Central memory CD4-positive, alpha-beta T cell (primary cell): ENCODE results near the gene CCDC92.

ENCODE experiments used
- DNase-seq: peaks from one replicate; pipeline ENCODE4 v3.0.0; 2022

CCDC92 gene

GRCh38 chr12:124001343-124001742, 28.7 kb upstream of the CCDC92 start:
- DNase-seq: no peak

DNA sequence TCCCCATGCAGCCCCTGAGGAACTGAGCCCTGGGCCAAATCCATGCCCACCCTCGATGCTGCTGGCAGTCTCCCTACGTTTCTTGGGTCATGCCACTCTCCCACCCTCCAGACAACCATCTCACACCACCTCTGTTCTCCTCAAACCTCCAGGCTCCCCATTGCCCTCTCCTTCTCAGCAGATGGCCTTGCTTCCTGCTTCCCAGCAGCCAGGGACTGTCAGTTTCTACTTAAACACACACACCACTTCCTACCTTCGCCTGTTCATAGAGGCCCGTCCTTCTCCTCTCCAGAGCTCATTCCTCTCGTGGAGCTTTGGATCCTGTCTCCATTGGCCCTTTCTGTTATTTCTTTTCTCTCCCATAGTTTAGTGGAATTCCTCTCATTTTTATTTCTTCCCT, 27.5 kb upstream of the CCDC92 start:
- no peak for DNase-seq

- DNase-seq: no peak
These were observed 26.3 kb upstream of the CCDC92 start for GRCh38 chr12:123998991-123999359.

DNA sequence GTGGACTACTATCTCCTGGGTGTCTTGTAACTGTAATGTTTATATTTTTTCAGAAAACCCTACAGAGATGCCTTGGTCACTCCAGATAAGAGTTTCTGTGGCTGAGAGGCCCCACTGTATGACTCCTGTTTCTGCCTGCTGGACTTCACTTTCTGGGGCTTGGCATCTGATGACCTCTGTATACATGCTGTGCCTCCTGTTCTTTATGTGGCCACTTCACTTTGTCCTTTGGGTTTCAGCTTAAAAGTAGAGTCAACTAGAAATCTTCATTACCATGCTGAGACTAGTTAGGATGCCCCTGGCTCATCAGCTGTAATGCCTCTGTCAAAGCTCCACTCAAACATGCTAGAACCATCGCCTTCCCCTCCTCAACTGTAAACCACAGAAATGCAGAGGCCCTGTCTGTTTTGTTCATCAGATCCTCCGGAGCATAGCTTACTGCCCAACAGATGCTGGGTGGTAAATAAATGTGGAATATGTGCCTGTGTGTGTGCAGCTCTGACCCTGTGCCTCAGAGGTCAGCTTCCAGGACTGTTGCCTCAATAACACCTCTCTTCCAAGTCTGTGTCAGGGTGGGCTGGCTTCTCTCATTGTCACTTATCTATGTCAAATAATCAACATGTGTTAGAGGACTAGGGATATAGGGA, 25.8 kb upstream of the CCDC92 start:
- no peak for DNase-seq

GRCh38 chr12:123997908-123998307, 25.3 kb upstream of the CCDC92 start:
- no peak for DNase-seq

GRCh38 chr12:123997033-123997822, 24.6 kb upstream of the CCDC92 start:
- no peak for DNase-seq

DNA sequence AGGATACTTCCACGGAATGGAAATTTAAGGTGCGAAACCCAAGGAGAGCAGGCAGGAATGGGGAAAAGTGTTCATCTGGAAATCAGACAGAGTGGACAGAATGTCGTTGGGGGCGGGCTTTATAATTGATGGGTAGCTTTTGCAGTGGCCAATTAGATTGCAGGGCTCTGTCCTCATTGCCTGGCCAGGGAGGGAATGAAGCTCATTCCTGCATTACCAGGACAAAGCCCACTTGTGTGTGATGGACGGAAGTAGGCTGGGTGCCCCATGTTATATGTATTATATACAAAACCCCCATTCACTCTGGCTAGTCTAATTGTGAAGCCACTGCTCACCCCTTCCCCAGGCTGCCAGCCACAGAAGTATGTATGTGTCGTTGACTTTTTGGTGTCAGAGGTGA, 23.9 kb upstream of the CCDC92 start:
- no peak for DNase-seq

GRCh38 chr12:123995023-123995748, 22.6 kb upstream of the CCDC92 start:
- no peak for DNase-seq

DNA sequence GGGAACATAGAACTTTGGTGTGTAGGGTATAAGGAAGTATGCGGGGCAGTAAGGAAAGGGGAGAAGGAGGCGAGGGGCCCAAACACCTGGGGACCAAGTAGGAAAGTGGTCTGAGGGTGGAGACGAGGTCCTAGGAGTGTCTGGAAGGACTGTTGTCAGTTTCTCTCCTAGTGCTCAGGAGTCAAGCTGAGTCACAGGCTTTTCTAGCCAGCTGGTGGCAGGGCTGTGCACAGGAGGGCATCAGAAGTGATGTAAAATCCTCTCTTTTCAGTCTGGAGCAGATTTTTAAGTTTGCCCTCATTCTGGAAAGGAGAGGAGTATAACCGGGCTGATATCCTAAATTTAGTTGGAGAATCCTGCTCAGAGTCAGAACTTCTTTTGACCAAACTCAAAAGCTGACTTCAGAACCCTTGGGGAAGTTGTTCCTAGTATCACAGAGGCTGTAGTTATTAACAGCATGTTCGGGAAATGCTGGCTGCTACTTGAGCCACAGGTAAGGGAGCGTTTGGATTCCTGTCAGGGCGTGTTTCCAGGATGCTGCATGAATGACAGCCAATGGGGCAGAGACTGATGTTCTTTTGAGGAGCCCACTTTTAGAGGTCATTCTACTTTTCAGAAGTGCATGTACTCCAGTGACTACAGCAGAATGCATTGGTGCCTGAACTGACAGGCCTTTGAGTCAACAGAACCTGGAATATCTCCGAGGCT, 19.6 kb upstream of the CCDC92 start:
- DNase-seq: no peak

GRCh38 chr12:123991372-123991951, 18.8 kb upstream of the CCDC92 start:
- DNase-seq: no peak

DNA sequence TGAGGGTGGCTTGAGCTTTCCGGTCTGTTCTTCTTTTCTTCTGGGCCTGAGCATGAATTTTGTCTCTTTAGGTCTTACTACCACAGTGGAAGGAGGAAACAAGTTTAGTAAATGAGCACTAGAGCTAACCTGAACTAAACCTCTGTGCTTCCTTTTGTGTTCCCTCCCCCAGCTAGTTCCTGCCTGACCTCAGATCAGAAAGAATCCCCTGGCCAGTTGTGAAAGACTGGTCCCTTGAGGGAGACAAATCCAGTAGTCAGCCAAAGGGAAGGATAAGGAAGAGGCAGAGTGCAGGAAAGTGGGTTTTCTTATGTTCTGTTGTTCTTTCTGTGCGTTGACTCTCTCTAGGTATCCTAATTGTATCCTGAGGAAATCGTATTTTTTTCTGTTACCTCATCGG, 17.9 kb upstream of the CCDC92 start:
- no peak for DNase-seq

DNA sequence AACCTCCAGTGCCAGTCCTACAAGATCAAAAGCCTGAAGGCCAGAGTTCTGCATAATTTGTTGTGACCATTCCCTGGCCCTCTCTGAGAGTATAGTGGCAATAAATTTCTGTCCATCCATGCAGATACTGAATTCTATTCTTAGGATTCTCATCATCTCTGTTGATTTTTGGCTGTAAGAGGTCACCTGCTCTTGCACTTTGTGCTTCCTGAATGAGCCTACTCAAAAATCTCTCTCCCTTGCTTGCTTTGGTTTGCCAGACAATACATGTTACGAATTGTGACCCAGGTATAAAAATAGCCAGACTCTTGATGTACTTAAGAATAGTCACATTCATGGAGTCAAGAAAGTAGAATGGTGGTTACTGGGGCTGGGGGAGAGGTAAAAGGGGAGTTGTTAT, 17.1 kb upstream of the CCDC92 start:
- no peak for DNase-seq

DNA sequence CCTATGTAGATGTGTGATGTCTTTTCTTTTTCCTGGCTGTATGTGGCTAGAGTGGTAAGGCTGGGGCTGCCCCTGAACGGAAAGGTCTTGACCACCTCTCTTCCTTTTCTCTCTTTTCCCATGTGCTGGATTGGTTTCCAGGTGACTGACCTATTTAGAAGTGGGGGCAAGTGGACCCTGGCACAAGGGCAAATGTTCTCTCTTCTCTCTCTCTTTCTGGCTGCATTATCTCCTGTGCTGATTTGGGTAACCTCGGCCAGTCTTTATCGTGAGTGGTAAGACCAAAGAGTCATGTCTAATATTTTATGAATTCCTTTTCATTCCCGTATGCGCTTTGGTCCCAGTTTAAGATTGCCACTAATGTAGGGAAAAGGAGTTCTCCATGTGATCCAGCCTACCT, 16.5 kb upstream of the CCDC92 start:
- no peak for DNase-seq

- no peak for DNase-seq
These were observed 14.4 kb upstream of the CCDC92 start for GRCh38 chr12:123987022-123987421.

- DNase-seq: no peak
These were observed 13.8 kb upstream of the CCDC92 start for GRCh38 chr12:123986374-123986965.

DNA sequence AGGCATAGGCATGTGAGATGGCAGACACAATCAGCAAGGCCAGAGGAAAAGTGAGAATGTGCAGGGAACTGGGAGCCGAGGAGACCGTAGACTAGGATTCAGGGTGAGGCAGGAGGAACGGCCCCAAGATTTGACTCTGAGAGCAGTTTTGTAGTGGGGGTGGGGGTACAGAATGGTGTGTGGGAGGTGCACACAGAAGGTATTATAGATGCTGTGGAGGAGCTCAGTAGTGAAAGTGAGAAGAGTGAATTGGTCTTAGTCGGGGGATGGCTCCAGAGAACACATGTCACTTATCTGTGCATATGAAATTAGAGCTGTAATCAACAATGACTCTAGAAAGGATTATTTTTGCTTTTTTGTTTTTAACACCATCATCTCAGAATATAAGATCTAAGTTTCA, 12.3 kb upstream of the CCDC92 start:
- DNase-seq: no peak

DNA sequence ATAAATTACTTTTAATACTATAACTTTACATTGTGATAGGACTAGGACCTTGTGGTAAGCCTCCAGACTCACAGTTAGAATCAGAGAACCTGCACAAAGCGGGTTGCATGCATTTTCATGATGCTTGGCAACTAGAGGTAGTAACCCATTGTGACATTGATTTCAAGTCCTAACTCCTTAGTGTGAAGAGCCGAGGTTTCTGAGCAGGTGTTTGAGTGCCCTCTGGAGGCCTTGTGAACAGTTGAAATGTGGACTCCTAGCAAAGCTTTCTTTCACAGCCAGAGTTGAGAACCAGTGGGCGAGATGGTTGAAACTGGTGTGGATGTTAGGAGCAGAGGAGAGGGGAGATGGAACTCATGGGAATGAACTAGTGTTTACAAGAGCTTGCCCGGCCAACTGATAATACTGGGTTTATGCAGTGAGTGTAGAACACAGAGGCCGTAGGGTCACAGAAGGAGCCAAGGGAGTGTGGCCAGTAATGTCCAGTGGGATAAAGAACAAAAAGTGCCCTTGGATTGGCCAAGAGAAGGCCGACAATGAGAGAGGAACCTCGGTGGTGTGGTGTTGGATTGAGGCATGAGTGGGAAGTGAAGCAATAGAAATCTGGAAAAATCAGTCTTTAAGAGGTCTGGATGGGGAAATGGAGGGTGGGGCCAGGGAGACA, 11.3 kb upstream of the CCDC92 start:
- peak; percentile 43 for DNase-seq

DNA sequence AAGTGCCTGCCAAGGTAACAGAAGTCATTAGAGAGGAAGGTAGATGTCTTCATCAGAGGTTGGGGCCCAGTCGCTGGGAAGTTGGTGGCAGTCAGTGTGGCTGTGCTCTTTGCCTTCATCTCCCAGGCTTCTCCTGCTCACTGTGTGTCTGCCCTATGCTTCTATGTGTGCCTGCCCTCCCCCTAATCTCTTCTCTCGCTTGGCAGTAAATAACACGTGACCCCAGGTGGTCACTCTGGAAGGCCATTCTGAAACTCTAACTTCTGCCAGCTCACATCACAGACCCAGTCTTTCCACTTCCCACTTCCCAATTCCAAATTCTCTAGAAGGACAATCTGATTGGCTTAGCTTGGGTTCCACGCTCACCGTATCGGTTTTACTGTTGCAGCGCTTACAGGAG, 9.6 kb upstream of the CCDC92 start:
- DNase-seq: no peak

- no peak for DNase-seq
These were observed 6.9 kb upstream of the CCDC92 start for GRCh38 chr12:123979566-123979965.

DNA sequence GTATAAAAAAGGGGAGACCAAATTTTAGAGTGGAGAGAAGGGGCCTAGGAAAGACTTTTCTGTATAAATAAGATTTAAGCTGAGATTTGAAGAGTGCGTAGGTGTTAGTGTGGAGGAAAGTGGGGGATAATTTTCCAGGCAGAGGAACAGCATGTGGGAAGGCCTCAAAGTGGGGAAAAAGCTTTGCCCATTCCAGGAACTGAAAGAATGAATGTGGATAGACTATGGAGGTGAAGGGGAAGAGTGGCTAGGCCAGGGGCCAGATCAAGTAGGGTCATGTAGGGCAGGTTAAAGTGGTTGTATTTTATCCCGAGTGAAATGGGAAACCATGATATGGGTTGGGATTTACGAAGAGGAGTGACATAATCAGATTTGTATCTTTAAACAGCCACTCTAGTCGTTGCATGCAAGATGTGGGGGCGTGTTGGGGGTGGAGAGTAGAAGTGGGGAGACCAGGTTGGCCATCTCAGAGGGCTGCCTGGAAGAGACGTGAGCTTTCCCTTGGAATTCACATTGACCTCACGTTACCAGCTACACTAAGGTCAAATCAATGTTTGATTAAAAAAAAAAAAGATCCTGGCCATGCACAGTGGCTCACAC, 3.7 kb upstream of the CCDC92 start:
- DNase-seq: no peak

DNA sequence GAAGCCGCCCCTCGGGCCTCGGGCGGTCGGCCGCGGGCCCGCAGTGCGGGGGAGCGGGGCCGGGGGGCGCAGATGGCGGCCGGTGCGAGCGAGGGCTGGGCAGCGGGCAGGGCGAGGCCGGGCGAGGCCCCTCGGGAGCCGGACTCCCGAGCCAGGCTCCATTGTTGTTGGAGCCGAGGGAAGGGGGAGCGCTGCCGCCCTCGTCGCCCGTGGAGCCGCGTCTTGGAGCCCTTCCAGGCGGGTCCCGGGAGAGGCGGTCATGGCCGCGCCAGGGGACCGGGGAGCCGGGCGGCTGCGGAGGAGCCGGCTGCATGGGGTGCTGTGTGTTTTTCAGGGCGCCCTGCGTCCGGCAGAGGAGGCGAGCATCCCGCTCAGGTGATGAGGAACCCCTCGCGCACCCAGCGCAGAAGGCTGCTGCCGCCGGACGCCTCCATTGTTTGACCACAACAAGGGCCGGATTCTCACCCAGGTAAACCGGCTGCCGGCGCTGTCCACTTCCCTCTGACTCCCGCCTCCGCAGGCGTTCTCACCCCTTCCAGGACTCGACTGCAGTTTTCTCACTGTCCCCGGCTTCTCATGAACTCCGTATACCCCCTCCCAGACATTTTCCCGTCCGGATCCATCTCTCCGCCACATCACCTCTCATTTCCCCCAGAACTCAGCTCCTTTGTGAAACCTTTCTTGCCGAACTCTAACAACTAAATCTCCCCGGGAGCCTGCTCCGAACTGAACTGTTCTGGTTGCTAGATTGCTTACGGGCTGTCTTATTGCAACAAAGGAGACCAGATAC, 1.1 kb upstream of the CCDC92 start:
- no peak for DNase-seq
